ENCODE measurements around the gene SIK3.
"Not testable (repeated sequence)": the region's sequence is repeated elsewhere in the genome, so short reads cannot be mapped to it uniquely, and the experiment has no call there.

Gene SIK3

GRCh38 chr11:117098269-117099232 lies at the start of gene SIK3:
Gene SIK3 (minus strand): TSS chr11:117098428. CDS start chr11:117098415, 13 bp downstream.
- DNase-seq (ENCODE audit: low read depth) = peak; percentile 85

DNA sequence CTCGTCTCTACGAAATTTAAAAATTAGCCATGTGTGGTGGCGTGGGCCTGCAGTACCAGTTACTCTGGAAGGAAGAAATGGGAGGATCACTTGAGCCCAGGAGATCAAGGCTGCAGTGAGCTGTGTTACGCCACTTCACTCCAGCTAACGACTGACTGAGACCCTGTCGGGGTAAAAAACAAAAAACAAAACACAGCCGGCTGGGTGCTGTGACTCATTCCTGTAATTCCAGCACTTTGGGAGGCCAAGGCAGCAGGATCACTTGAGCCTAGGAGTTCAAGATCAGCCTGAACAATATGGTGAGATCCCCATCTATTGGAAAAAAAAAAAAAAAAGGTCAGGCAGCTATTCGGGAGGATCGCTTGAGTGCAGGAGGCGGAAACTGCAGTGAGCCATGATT lies 48.3 kb upstream of the SIK3 start:
- no peak for DNase-seq (ENCODE audit: low read depth)

DNA sequence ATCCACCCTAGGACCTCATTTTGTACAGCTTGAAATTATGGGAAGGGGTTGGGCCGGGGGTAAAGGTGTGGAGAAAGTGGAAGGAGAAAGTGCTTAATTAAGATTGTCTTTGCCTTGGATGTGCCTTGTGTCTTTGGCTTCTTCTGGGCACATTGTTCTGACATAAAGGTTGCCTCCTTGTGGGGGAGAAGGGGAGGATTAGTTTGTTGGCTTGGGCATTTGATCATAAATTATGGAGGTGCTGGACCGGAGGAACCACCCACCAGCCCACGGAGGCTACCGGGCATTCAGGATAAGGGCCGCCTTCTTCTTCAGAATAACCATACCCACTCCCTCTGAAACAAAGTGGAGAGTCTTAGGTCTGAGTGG lies 47.1 kb upstream of the SIK3 start:
- DNase-seq (ENCODE audit: low read depth) = no peak

GRCh38 chr11:117144477-117145392 lies 46.5 kb upstream of the SIK3 start:
- DNase-seq (ENCODE audit: low read depth) = no peak

- DNase-seq (ENCODE audit: low read depth) = peak; percentile 82
These were observed 45.7 kb upstream of the SIK3 start, which contains the start of gene PAFAH1B2 for GRCh38 chr11:117143871-117144476. Gene PAFAH1B2 (plus strand): TSS chr11:117144287. CDS start chr11:117152448, 8,161 bp downstream.

DNA sequence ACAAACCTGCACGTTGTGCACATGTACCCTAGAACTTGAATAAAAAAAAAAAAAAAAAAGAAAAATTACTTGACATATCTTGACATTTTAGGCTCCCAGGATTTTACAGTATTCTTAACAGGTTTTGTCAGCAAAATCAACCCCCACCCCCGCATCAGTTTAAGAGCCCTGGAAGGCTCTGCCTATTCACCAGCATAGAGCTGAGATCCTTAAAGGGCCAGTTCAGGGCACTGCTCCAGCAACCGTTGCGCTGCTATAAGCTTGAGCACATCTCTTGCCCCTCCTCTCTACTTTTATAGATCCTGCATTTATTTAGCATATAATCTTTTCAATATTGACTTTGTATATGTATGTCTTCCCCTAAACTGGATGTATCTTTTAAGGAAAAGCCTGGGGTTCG lies 45.2 kb upstream of the SIK3 start:
- no peak for DNase-seq (ENCODE audit: low read depth)

DNA sequence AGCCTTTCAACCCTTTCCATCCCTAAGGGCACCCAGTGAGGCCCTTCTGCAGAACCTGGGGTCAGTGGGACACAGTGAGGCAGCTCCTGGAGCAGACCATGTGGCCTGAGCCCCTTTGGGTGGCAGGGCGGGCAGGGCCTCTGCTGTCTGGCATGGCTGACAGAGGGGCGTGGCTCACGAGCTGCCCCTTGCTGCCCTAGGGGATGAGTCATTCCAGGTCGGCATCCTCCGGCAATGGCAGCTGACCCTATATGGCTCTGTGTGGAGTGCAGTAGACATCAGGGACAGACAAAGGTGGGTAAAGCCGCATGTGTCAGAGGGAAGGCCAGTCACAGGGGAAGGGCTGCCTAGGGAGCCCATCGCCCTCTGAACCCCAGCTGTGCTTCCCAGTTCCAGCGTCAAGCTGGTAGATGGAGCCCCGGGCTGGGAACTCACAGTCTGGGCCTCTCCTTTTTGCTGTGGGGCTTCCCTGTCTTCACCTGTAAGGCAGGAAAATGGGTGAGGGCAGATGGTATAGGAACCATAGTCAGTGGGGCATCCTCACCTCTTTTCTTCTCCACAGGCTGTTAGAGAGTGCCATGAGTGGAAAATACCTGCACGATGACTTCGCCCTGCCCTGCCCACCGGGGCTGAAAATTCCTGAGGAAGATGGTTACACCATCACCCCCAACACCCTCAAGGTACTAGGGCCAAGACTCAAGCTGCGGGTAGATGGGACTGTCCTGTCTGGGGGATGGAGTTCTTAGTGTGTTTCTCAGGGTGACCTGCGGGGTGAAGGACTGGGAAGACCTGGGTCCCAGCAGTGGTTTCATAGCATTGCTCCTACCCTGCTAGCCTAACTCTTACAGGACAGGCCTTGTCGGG lies 39.2 kb upstream of the SIK3 start:
- DNase-seq (ENCODE audit: low read depth) = not testable (repeated sequence)

GRCh38 chr11:117134979-117135378 lies 36.8 kb upstream of the SIK3 start:
- DNase-seq (ENCODE audit: low read depth) = not testable (repeated sequence)

GRCh38 chr11:117134431-117134830 lies 36.2 kb upstream of the SIK3 start:
- DNase-seq (ENCODE audit: low read depth) = no peak

DNA sequence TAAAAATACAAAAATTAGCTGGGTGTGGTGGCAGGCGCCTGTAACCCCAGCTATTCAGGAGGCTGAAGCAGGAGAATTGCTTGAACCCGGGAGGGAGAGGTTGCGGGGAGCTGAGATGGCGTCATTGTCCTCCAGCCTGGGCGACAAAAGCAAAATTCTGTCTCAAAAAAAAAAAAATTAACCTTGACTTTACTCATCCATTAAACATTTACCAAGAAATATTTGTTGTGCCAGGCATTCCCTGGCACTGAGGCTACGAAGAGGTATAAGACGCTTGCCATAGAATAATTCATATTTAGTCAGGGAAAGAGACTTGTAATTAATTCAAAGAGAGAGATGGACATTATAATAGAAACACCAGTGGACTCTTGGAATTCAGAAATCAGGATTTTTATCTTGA lies 32.7 kb upstream of the SIK3 start:
- no peak for DNase-seq (ENCODE audit: low read depth)

GRCh38 chr11:117130396-117130795 lies 32.2 kb upstream of the SIK3 start:
- DNase-seq (ENCODE audit: low read depth) = not testable (repeated sequence)

- no peak for DNase-seq (ENCODE audit: low read depth)
These were observed 30.1 kb upstream of the SIK3 start for GRCh38 chr11:117128289-117128688.

DNA sequence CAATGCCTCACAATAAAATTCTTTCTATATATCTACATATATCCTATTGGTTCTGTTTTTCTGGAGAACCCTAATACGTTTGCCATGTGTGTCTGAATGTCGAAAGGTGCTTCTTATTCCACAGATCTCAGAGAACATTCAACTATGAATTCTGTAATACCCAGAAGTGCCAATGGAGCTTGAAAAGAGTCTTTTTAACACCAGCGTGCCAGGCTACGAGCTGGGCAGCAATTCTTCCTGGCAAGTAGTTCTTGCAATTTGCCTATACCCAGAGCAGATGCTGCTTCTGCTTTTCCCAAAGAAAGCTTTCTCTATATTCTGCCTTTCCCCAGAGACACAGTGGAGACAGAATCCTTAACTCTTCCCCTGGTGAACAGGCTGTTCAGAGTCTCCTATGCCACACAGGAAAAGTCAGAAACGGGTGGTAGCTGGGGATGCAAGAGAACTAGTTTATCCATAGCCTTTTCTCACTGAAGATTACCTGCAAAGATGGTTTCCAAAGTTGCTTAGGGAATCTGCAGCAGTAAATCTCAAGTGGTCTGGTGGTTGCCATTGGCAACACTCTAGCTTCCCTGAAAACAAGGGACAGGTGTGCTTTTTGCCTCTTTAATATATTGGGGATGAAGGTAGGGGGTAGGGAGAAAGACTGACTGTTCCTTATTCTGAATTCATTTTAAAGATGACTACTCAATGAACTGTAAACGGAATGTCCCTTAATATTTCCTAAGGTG lies 29.1 kb upstream of the SIK3 start:
- DNase-seq (ENCODE audit: low read depth) = no peak

GRCh38 chr11:117126223-117126965 lies 28.2 kb upstream of the SIK3 start:
- no peak for DNase-seq (ENCODE audit: low read depth)

DNA sequence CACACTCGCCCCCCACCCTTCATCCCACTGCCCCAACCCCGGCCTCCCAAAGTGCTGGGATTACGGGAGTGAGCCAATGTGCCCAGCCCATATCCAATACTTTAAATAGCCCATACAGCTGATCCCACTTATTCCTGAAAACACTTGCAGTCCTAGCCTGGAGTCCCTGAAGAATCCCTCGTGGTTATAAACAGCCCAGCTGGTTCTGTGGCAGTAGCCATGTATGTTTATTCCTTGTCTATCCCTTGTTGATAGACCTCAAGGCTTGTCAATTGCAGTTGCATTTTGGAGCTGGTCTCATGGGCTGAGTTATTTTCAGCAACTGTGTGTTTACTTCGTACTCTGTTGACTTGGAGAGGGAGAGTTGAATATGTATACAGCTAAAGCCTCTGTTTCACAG lies 24.3 kb upstream of the SIK3 start:
- DNase-seq (ENCODE audit: low read depth) = no peak

DNA sequence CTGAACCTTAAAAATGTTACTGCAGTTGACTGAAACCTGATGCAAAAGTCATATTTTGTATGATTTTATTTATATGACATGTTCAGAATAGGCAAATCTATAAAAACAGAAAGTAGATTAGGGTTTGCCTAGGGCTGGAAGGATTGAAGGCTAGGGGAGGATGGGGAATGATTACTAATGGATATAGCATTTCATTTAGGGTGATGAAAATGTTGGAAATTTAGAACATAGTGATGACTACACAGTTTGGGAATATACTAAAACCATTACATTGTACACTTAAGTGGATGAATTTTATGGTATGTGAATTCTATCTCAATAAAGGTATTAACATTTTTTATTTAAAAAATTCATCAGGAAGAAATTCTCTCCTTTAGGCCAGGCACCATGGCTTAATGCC lies 22.9 kb upstream of the SIK3 start:
- no peak for DNase-seq (ENCODE audit: low read depth)

DNA sequence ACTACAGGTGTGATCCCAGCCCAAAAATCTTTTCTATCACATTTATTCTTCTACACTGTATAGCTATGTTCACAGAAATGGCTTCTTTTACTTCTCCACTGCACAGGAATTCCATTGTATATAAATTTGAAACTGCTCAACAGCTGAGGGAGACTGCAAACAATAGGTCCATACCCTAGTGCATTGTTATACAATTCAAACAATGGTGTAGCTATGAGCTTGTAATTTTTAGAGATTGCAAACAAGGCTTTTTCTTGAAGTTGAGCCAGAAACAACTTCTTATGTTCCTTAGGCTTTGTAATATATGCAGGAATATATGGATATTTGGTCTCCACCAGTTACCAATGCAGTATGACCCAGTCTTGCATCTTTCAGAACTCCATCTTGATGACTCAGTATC lies 19.5 kb upstream of the SIK3 start:
- no peak for DNase-seq (ENCODE audit: low read depth)

DNA sequence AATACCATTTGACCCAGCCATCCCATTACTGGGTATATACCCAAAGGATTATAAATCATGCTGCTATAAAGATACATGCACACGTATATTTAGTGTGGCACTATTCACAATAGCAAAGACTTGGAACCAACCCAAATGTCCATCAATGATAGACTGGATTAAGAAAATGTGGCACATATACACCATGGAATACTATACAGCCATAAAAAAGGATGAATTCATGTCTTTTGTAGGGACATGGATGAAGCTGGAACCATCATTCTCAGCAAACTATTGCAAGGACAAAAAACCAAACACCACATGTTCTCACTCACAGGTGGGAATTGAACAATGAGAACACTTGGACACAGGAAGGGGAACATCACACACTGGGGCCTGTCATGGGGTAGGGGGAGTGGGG lies 14.7 kb upstream of the SIK3 start:
- not testable (repeated sequence) for DNase-seq (ENCODE audit: low read depth)

DNA sequence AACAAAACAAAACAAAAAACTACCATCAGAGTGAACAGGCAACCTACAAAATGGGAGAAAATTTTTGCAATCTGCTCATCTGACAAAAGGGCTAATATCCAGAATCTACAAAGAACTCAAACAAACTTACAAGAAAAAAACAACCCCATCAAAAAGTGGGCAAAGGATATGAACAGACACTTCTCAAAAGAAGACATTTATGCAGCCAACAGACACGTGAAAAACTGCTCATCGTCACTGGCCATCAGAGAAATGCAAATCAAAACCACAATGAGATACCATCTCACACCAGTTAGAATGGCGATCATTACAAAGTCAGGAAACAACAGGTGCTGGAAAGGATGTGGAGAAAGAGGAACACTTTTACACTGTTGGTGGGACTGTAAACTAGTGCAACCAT lies 14.3 kb upstream of the SIK3 start:
- DNase-seq (ENCODE audit: low read depth) = not testable (repeated sequence)

Measured in fibroblast of the conjunctiva (primary cell).